T-helper 17 cell (primary cell): Measurements from ENCODE around the gene HDGFL3. TPM values are rescaled to one million over a fixed set of nuclear protein-coding genes. Genes with fewer than 3 reads are reported as not detected.
"Not testable (repeated sequence)": the region's sequence is repeated elsewhere in the genome, so short reads cannot be mapped to it uniquely, and the experiment has no call there.

ENCODE experiments used
- ATAC-seq: fragments of 150-1000 bp; cut with Tn5 transposase; 2 replicates; pipeline ENCODE4 v1.10.0; 2021; ENCODE audit warnings: mild to moderate bottlenecking, moderate library complexity
- DNase-seq, 3 donors: peaks; one replicate each; pipeline versions ENCODE4 v3.0.0 to v3.0.0-alpha.2; 2020 to 2021
- H3K9me3 ChIP-seq: one replicate; pipeline ENCODE4 v1.7.0; 2013; ENCODE audit warnings: low read length, mild to moderate bottlenecking; ENCODE audit not compliant: control insufficient read depth, poor library complexity, severe bottlenecking
- H3K27ac Mint-ChIP-seq: one replicate; pipeline ENCODE4 v1.8.0; 2022; ENCODE audit warnings: mild to moderate bottlenecking, moderate library complexity, mixed read lengths
- H3K27me3 Mint-ChIP-seq: one replicate; pipeline ENCODE4 v1.8.0; 2022; ENCODE audit warnings: mixed read lengths
- H3K36me3 Mint-ChIP-seq: one replicate; pipeline ENCODE4 v1.8.0; 2022; ENCODE audit warnings: low read depth, mixed read lengths
- H3K4me1 Mint-ChIP-seq: one replicate; pipeline ENCODE4 v1.8.0; 2022; ENCODE audit warnings: mild to moderate bottlenecking, mixed read lengths
- H3K4me3 Mint-ChIP-seq: one replicate; pipeline ENCODE4 v1.8.0; 2022; ENCODE audit warnings: mild to moderate bottlenecking, moderate library complexity, mixed read lengths
- total RNA-seq, 4 donors: library from RNA in 2 of 4; stranded (reverse) in 2 of 4; gene quantifications; one replicate each; pipeline ENCODE4 v1.2.3 and lab custom pipeline; 2022 to 2026

Gene HDGFL3
- total RNA-seq, 2 donors from 2014 or later = 4.4 to 26.4 TPM

- DNase-seq (no peak), ATAC-seq (no peak)
- H3K4me1 Mint-ChIP-seq = peaks cover 8% of the 10 kb centered on the region
- no peaks in the 10 kb centered on the region for H3K9me3 ChIP-seq
- H3K4me3 Mint-ChIP-seq = no peak overlapping the region
- H3K27me3 Mint-ChIP-seq = peaks cover 5% of the 10 kb centered on the region
- H3K36me3 Mint-ChIP-seq = peaks cover 5% of the 10 kb centered on the region
- H3K27ac Mint-ChIP-seq = no peak overlapping the region
Measured at GRCh38 chr15:83153288-83153687, 54.3 kb downstream of the HDGFL3 start.

GRCh38 chr15:83144771-83145170, 62.9 kb downstream of the HDGFL3 start:
- DNase-seq = no peak
- Mint-ChIP-seq H3K4me1 (peaks cover 3% of the 10 kb centered on the region), H3K27ac (no peak overlapping the region), H3K27me3 (peaks cover 8% of the 10 kb centered on the region), H3K36me3 (peaks cover 15% of the 10 kb centered on the region), H3K4me3 (no peak overlapping the region)
- no peak for ATAC-seq
- H3K9me3 ChIP-seq = no peaks in the 10 kb centered on the region

- not testable (repeated sequence) for H3K4me1 Mint-ChIP-seq, DNase-seq, H3K36me3 Mint-ChIP-seq, H3K27me3 Mint-ChIP-seq, ATAC-seq, H3K27ac Mint-ChIP-seq, H3K4me3 Mint-ChIP-seq, H3K9me3 ChIP-seq
Measured at GRCh38 chr15:83142151-83142550, 65.5 kb downstream of the HDGFL3 start.

GRCh38 chr15:83132861-83133523, 74.6 kb downstream of the HDGFL3 start:
- DNase-seq = no peak
- Mint-ChIP-seq H3K4me1 (no peaks in the 10 kb centered on the region), H3K36me3 (peaks cover 2% of the 10 kb centered on the region), H3K4me3 (no peak overlapping the region), H3K27me3 (no peaks in the 10 kb centered on the region), H3K27ac (no peak overlapping the region)
- no peaks in the 10 kb centered on the region for H3K9me3 ChIP-seq
- no peak for ATAC-seq

GRCh38 chr15:83129791-83130190, 77.8 kb downstream of the HDGFL3 start:
- ATAC-seq (no peak), DNase-seq (no peak)
- Mint-ChIP-seq H3K27me3 (no peaks in the 10 kb centered on the region), H3K4me1 (no peaks in the 10 kb centered on the region), H3K27ac (no peak overlapping the region), H3K4me3 (no peak overlapping the region), H3K36me3 (peaks cover 2% of the 10 kb centered on the region)
- H3K9me3 ChIP-seq = no peaks in the 10 kb centered on the region

GRCh38 chr15:83127547-83128150, 80.0 kb downstream of the HDGFL3 start:
- H3K27ac Mint-ChIP-seq = peak overlapping the region; percentile 87
- H3K4me1 Mint-ChIP-seq = no peaks in the 10 kb centered on the region
- H3K4me3 Mint-ChIP-seq = no peak overlapping the region
- no peaks in the 10 kb centered on the region for H3K9me3 ChIP-seq
- ATAC-seq (no peak), DNase-seq (no peak)
- H3K27me3 Mint-ChIP-seq = no peaks in the 10 kb centered on the region
- peaks cover 2% of the 10 kb centered on the region for H3K36me3 Mint-ChIP-seq

GRCh38 chr15:83123529-83123928, 84.1 kb downstream of the HDGFL3 start:
- Mint-ChIP-seq H3K27me3 (no peaks in the 10 kb centered on the region), H3K36me3 (peaks cover under 1% of the 10 kb centered on the region), H3K4me1 (peaks cover 3% of the 10 kb centered on the region), H3K4me3 (no peak overlapping the region), H3K27ac (no peak overlapping the region)
- no peak for DNase-seq
- ATAC-seq = no peak
- H3K9me3 ChIP-seq = no peaks in the 10 kb centered on the region

- H3K4me1 Mint-ChIP-seq = peaks cover 3% of the 10 kb centered on the region
- ATAC-seq (no peak), DNase-seq (no peak)
- no peaks in the 10 kb centered on the region for H3K27me3 Mint-ChIP-seq
- H3K4me3 Mint-ChIP-seq = no peak overlapping the region
- H3K9me3 ChIP-seq = no peaks in the 10 kb centered on the region
- H3K27ac Mint-ChIP-seq = no peak overlapping the region
- H3K36me3 Mint-ChIP-seq = no peaks in the 10 kb centered on the region
Measured at GRCh38 chr15:83119968-83120581, 87.5 kb downstream of the HDGFL3 start.

GRCh38 chr15:83118968-83119367, 88.7 kb downstream of the HDGFL3 start:
- ATAC-seq (no peak), DNase-seq (no peak)
- no peaks in the 10 kb centered on the region for H3K9me3 ChIP-seq
- Mint-ChIP-seq H3K4me3 (no peak overlapping the region), H3K27me3 (no peaks in the 10 kb centered on the region), H3K4me1 (peaks cover 3% of the 10 kb centered on the region), H3K27ac (no peak overlapping the region), H3K36me3 (no peaks in the 10 kb centered on the region)

GRCh38 chr15:83118291-83118827, 89.3 kb downstream of the HDGFL3 start:
- no peak for ATAC-seq
- H3K9me3 ChIP-seq = no peaks in the 10 kb centered on the region
- Mint-ChIP-seq H3K27me3 (no peaks in the 10 kb centered on the region), H3K4me3 (no peak overlapping the region), H3K36me3 (no peaks in the 10 kb centered on the region), H3K4me1 (peaks cover 3% of the 10 kb centered on the region), H3K27ac (no peak overlapping the region)
- no peak for DNase-seq

- H3K27me3 Mint-ChIP-seq = no peaks in the 10 kb centered on the region
- DNase-seq = no peak
Measured at GRCh38 chr15:83115831-83116565, 91.6 kb downstream of the HDGFL3 start.

GRCh38 chr15:83115410-83115809, 92.2 kb downstream of the HDGFL3 start:
- peaks cover 3% of the 10 kb centered on the region for H3K4me1 Mint-ChIP-seq

More at GRCh38 chr15:83115831-83116565, 91.6 kb downstream of the HDGFL3 start:
- Mint-ChIP-seq H3K27ac (no peak overlapping the region), H3K4me1 (peaks cover 3% of the 10 kb centered on the region), H3K36me3 (peaks cover 3% of the 10 kb centered on the region), H3K4me3 (no peak overlapping the region)
- ATAC-seq = no peak
- H3K9me3 ChIP-seq = no peaks in the 10 kb centered on the region

GRCh38 chr15:83114856-83115255, 92.8 kb downstream of the HDGFL3 start:
- DNase-seq = no peak
- Mint-ChIP-seq H3K4me3 (no peak overlapping the region), H3K36me3 (peaks cover 3% of the 10 kb centered on the region), H3K4me1 (peaks cover 3% of the 10 kb centered on the region), H3K27me3 (peaks cover 7% of the 10 kb centered on the region), H3K27ac (no peak overlapping the region)
- H3K9me3 ChIP-seq = no peaks in the 10 kb centered on the region
- ATAC-seq = no peak

More at GRCh38 chr15:83115410-83115809, 92.2 kb downstream of the HDGFL3 start:
- ATAC-seq (no peak), DNase-seq (no peak)
- H3K36me3 Mint-ChIP-seq = peaks cover 3% of the 10 kb centered on the region
- H3K4me3 Mint-ChIP-seq = no peak overlapping the region
- H3K9me3 ChIP-seq = no peaks in the 10 kb centered on the region
- no peak overlapping the region for H3K27ac Mint-ChIP-seq
- H3K27me3 Mint-ChIP-seq = peaks cover 2% of the 10 kb centered on the region
